ENCODE results near the gene LYL1. TPM values are rescaled to one million over a fixed set of nuclear protein-coding genes. Genes with fewer than 3 reads are reported as not detected.

Gene LYL1
- total RNA-seq, 1 experiment from 2014 or later = 0.63 TPM

DNA sequence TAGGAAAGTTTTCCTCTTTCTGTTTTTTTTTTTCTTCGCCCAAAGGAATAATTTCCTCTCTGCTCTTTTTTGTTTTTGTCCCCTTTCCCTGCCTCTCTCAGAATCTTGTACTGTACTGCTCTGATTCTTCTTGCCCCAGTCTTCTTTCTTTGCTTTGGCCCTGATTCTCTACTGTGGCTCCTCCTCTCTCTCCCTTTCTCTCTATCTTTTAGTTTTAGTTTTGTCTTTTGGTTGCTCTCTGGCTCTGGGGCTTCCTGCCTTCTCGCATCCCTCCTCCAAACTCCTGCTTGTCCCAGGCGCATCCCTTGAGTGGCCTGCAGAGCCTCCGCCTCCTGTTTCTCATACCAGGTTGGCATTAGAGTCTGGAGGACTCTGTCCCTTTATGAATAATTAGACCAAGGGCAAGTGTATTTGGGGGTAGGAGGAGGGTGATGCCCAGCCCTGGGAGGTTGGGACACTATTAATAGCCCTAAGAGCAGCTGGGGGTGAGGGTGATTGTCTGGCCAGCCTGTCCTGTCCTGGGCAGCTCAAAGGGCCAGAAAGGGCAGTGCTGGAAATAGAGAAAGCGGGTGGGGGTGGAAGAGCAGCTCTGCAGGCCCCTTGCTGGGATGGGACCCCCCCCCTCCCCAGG is 39.1 kb downstream of the LYL1 start:
- no peak overlapping the region for H3K23ac ChIP-seq (ENCODE audit: insufficient read length, low read depth, low read length)
- H3K27ac ChIP-seq (ENCODE audit: insufficient read length, low read depth, low read length) = no peak overlapping the region
- no peak for DNase-seq
- no peak overlapping the region for H3K9ac ChIP-seq (ENCODE audit: extremely low read depth, insufficient read length, low read length)
- H2AFZ ChIP-seq (ENCODE audit: low read length) = no peak overlapping the region
- H2BK5ac ChIP-seq (ENCODE audit: insufficient read length, low read length) = no peak overlapping the region
- TF ChIP-seq, protein P1, sequence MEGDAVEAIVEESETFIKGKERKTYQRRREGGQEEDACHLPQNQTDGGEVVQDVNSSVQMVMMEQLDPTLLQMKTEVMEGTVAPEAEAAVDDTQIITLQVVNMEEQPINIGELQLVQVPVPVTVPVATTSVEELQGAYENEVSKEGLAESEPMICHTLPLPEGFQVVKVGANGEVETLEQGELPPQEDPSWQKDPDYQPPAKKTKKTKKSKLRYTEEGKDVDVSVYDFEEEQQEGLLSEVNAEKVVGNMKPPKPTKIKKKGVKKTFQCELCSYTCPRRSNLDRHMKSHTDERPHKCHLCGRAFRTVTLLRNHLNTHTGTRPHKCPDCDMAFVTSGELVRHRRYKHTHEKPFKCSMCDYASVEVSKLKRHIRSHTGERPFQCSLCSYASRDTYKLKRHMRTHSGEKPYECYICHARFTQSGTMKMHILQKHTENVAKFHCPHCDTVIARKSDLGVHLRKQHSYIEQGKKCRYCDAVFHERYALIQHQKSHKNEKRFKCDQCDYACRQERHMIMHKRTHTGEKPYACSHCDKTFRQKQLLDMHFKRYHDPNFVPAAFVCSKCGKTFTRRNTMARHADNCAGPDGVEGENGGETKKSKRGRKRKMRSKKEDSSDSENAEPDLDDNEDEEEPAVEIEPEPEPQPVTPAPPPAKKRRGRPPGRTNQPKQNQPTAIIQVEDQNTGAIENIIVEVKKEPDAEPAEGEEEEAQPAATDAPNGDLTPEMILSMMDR (conservative IDR thresholded peaks at IDR 0.05) = no peak
- H4K5ac ChIP-seq (ENCODE audit: insufficient read length, low read depth, low read length) = no peak overlapping the region
- no peaks in the 10 kb centered on the region for H3K9me3 ChIP-seq (ENCODE audit: control insufficient read depth, low read depth, low read length)
- no peaks in the 10 kb centered on the region for H3K79me2 ChIP-seq (ENCODE audit: insufficient read depth, low read length)
- H2AK5ac ChIP-seq (ENCODE audit: insufficient read length, low read length) = no peak overlapping the region
- H3K36me3 Mint-ChIP-seq (ENCODE audit: insufficient read depth in 1 of 3, low read depth in 3 of 3) = no peaks in the 10 kb centered on the region
- peaks cover 23% of the 10 kb centered on the region for H3K27me3 ChIP-seq (ENCODE audit: insufficient read depth, low read length)
- no peaks in the 10 kb centered on the region for H3K79me1 ChIP-seq (ENCODE audit: insufficient read depth, low read depth, low read length, poor library complexity, severe bottlenecking)
- H3K27me3 Mint-ChIP-seq (ENCODE audit: low read depth) = peaks cover 83% of the 10 kb centered on the region
- H2BK15ac ChIP-seq (ENCODE audit: low read depth, low read length) = no peak overlapping the region
- H3K4me2 ChIP-seq (ENCODE audit: insufficient read depth, insufficient read length, low read length) = no peak overlapping the region
- H3K18ac ChIP-seq (ENCODE audit: insufficient read length, low read depth, low read length) = no peak overlapping the region
- no peak overlapping the region for H4K91ac ChIP-seq (ENCODE audit: insufficient read length, low read depth, low read length)
- no peak overlapping the region for H3K14ac ChIP-seq (ENCODE audit: insufficient read depth, low read length)
- no CpG with 5 or more reads among the region's 5 CpGs for WGBS (ENCODE audit: extremely low coverage, insufficient read length, low lambda C conversion rate)
- peaks cover 7% of the 10 kb centered on the region for H3K23me2 ChIP-seq (ENCODE audit: insufficient read length, low read depth, low read length, poor library complexity, severe bottlenecking)
- no peak overlapping the region for H3K4ac ChIP-seq (ENCODE audit: low read depth, low read length)
- no peak overlapping the region for H3K27ac Mint-ChIP-seq
- no peak overlapping the region for H2BK20ac ChIP-seq (ENCODE audit: low read depth, low read length, poor library complexity, severe bottlenecking)
- H3K4me1 Mint-ChIP-seq = peaks cover 9 to 14% of the 10 kb centered on the region in 2 experiments
- no peak overlapping the region for H2BK120ac ChIP-seq (ENCODE audit: low read depth, low read length, poor library complexity, severe bottlenecking)
- H3K56ac ChIP-seq (ENCODE audit: insufficient read length, low read depth, low read length) = no peak overlapping the region
- H3T11ph ChIP-seq (ENCODE audit: low read length) = no peak overlapping the region
- H2BK12ac ChIP-seq (ENCODE audit: insufficient read length, low read depth, low read length) = no peak overlapping the region
- H3K9me3 Mint-ChIP-seq = no peaks in the 10 kb centered on the region; a peak in 1 of 5 replicates
- no peak overlapping the region for H4K8ac ChIP-seq (replicated peaks; ENCODE audit: insufficient read length, low read depth, low read length)
- peaks cover 3% of the 10 kb centered on the region; the same call in 1 of the 2 replicates for H3K4me1 ChIP-seq (ENCODE audit: insufficient read depth, low read length)
- H4K20me1 ChIP-seq (ENCODE audit: control insufficient read depth, insufficient read depth, insufficient read length) = no peaks in the 10 kb centered on the region
- no peak overlapping the region for H3K4me3 Mint-ChIP-seq

All from H9 (cell line).